ENCODE results near the gene FLT3LG.

The FLT3LG gene

GRCh38 chr19:49518033-49518432 is 44.0 kb downstream of the FLT3LG start:
- TF ChIP-seq CTCF (IDR thresholded peaks at IDR 0.05; ENCODE audit: low read length), result no peak
- no peak for TF ChIP-seq EZH2 (optimal IDR thresholded peaks at IDR 0.05; ENCODE audit: low read depth, low read length)
- TF ChIP-seq EZH2phosphoT487 (IDR thresholded peaks at IDR 0.05; ENCODE audit: low read length), result no peak
- Histone ChIP-seq H3K36me3 (replicated peaks; ENCODE audit: insufficient read depth, low read length) (no peaks in the 10 kb centered on the region), H4K20me1 (ENCODE audit: insufficient read depth, low read length) (no peaks in the 10 kb centered on the region)

DNA sequence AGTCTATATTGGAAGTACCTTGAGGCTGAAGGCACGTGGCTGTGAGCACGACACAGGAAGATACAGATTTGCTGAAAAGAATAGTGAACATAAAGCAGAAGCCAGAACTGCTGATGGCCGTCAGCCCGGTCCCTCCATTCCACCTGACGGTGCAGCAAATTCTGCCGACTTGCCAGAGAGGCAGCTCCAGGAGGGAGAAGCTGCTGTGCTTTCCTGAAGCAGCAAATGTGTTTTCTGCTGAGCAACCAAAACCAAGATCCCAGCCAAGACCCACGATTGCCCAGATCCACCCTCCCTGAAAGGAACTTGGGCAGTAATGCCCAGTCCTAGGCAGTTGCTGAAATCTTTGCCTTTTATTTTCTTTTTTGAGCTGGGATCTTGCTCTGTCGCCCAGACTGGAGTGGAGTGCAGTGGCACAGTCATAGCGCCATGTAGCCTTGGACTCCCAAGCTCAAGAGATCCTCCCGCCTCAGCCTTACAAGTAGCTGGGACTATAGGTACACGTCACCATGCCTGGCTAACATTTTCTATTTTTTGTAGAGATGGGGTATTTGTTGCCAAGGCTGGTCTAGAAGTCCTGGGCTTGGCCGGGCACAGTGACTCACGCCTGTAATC is 46.8 kb downstream of the FLT3LG start:
- H4K20me1 ChIP-seq (ENCODE audit: insufficient read depth, low read length), result no peaks in the 10 kb centered on the region
- no peak overlapping the region for H3K4me3 ChIP-seq (ENCODE audit: low read length)
- H3K4me2 ChIP-seq (ENCODE audit: low read depth, low read length), result no peak overlapping the region
- no peak overlapping the region for H3K27ac ChIP-seq (ENCODE audit: low read length)
- H3K79me2 ChIP-seq (ENCODE audit: low read length), result no peaks in the 10 kb centered on the region
- peaks cover 74% of the 10 kb centered on the region for H3K27me3 ChIP-seq (replicated peaks; ENCODE audit: insufficient read depth, low read length)
- no peaks in the 10 kb centered on the region for H3K4me1 ChIP-seq (ENCODE audit: low read length)
- TF ChIP-seq EZH2 (optimal IDR thresholded peaks at IDR 0.05; ENCODE audit: low read depth, low read length), result no peak
- TF ChIP-seq EZH2phosphoT487 (IDR thresholded peaks at IDR 0.05; ENCODE audit: low read length), result no peak
- no peak for TF ChIP-seq CTCF (IDR thresholded peaks at IDR 0.05; ENCODE audit: low read length)
- no peaks in the 10 kb centered on the region for H3F3A ChIP-seq (ENCODE audit: insufficient read depth, low read length)
- DNase-seq, result no peak
- no peak overlapping the region for H2AFZ ChIP-seq (ENCODE audit: low read length)
- no peaks in the 10 kb centered on the region for H3K9me3 ChIP-seq (replicated peaks; ENCODE audit: insufficient read depth, low read length)
- no peaks in the 10 kb centered on the region for H3K9me2 ChIP-seq (replicated peaks; ENCODE audit: insufficient read depth, low read length)
- no peak overlapping the region for H3K9ac ChIP-seq (ENCODE audit: low read length)
- H3K36me3 ChIP-seq (replicated peaks; ENCODE audit: insufficient read depth, low read length), result no peaks in the 10 kb centered on the region

More at GRCh38 chr19:49518033-49518432, 44.0 kb downstream of the FLT3LG start:
- no peak overlapping the region for H3K9ac ChIP-seq (ENCODE audit: low read length)
- no peaks in the 10 kb centered on the region for H3K4me1 ChIP-seq (ENCODE audit: low read length)
- DNase-seq, result no peak
- no peaks in the 10 kb centered on the region for H3K9me2 ChIP-seq (replicated peaks; ENCODE audit: insufficient read depth, low read length)
- no peaks in the 10 kb centered on the region for H3F3A ChIP-seq (ENCODE audit: insufficient read depth, low read length)
- no peak overlapping the region for H3K27ac ChIP-seq (ENCODE audit: low read length)
- H2AFZ ChIP-seq (ENCODE audit: low read length), result no peak overlapping the region
- H3K27me3 ChIP-seq (replicated peaks; ENCODE audit: insufficient read depth, low read length), result peaks cover 76% of the 10 kb centered on the region
- no peaks in the 10 kb centered on the region for H3K9me3 ChIP-seq (replicated peaks; ENCODE audit: insufficient read depth, low read length)
- no peak overlapping the region for H3K4me3 ChIP-seq (ENCODE audit: low read length)
- no peak overlapping the region for H3K4me2 ChIP-seq (ENCODE audit: low read depth, low read length)
- no peaks in the 10 kb centered on the region for H3K79me2 ChIP-seq (ENCODE audit: low read length)

DNA sequence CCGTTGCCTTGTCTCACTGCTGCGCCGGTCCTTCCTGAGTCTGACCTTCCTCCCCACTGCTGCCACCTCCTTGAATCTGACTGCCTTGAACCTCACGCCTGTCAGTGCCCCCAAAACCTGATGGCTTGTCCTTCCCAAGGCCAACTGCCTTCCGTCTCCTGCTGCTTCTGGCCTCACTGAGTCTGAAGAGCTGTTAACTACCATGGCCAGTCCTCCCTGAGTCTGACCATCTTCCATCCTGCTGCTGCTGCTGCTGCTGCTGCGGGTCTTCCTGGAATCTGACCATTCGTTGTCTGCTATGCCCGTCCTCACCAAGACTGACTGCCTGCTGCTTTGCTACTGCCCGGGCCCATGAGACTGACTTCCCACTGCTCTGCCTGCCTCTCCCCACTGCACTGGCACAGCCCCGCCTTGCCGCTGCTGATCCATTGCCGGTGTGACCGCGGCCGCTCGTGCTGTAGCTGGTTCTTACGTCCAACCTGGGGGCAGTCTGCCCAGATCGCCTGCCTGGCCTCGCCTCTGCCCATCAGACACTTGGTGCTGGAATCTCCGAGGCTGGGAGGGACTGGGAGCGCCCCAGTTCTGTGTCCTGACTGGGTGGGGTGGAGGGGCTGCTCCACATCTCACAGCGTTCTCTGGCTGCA is 50.9 kb downstream of the FLT3LG start:
- 0 out of 2 replicates have a peak, but pooled peaks cover 4% of the 10 kb centered on the region for H3K4me1 ChIP-seq (ENCODE audit: low read length)
- no peaks in the 10 kb centered on the region for H4K20me1 ChIP-seq (ENCODE audit: insufficient read depth, low read length)
- no peak overlapping the region for H3K27ac ChIP-seq (ENCODE audit: low read length)
- no peaks in the 10 kb centered on the region for H3K79me2 ChIP-seq (ENCODE audit: low read length)
- no peaks in the 10 kb centered on the region for H3F3A ChIP-seq (ENCODE audit: insufficient read depth, low read length)
- no peak for DNase-seq
- H3K9me3 ChIP-seq (replicated peaks; ENCODE audit: insufficient read depth, low read length), result no peaks in the 10 kb centered on the region
- H3K4me3 ChIP-seq (ENCODE audit: low read length), result no peak overlapping the region
- H3K9me2 ChIP-seq (replicated peaks; ENCODE audit: insufficient read depth, low read length), result no peaks in the 10 kb centered on the region
- no peak overlapping the region for H3K9ac ChIP-seq (ENCODE audit: low read length)
- no peak overlapping the region for H3K4me2 ChIP-seq (ENCODE audit: low read depth, low read length)
- H2AFZ ChIP-seq (ENCODE audit: low read length), result no peak overlapping the region
- H3K27me3 ChIP-seq (replicated peaks; ENCODE audit: insufficient read depth, low read length), result peaks cover 77% of the 10 kb centered on the region
- H3K36me3 ChIP-seq (replicated peaks; ENCODE audit: insufficient read depth, low read length), result no peaks in the 10 kb centered on the region
- TF ChIP-seq EZH2 (optimal IDR thresholded peaks at IDR 0.05; ENCODE audit: low read depth, low read length) (no peak), EZH2phosphoT487 (IDR thresholded peaks at IDR 0.05; ENCODE audit: low read length) (no peak), CTCF (IDR thresholded peaks at IDR 0.05; ENCODE audit: low read length) (no peak)
